NCI-H2227 (cell line): ENCODE measurements around the gene MORN1.

Source experiments
- DNase-seq: peaks from one replicate; lab custom pipeline; 2025; ENCODE audit not compliant: unreplicated experiment; lab: John Stamatoyannopoulos, UW

The MORN1 gene

DNA sequence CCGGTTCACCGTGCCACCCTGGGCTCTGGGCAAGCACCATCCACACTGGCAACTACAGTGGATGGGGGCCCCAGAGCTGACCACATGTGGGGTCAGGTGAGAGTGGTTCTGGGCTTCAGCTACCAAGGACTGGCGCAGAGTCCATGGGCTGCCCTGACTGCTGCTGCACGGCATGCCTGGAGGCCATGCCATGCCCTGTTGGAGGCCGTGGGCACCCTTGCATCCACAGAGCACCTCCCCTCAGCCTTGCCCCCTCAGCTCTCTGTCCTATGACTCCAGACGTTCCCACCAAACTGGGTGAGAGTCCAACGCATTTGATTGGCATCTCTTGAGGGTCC is 15.5 kb downstream of the MORN1 start:
- DNase-seq, result no peak

DNA sequence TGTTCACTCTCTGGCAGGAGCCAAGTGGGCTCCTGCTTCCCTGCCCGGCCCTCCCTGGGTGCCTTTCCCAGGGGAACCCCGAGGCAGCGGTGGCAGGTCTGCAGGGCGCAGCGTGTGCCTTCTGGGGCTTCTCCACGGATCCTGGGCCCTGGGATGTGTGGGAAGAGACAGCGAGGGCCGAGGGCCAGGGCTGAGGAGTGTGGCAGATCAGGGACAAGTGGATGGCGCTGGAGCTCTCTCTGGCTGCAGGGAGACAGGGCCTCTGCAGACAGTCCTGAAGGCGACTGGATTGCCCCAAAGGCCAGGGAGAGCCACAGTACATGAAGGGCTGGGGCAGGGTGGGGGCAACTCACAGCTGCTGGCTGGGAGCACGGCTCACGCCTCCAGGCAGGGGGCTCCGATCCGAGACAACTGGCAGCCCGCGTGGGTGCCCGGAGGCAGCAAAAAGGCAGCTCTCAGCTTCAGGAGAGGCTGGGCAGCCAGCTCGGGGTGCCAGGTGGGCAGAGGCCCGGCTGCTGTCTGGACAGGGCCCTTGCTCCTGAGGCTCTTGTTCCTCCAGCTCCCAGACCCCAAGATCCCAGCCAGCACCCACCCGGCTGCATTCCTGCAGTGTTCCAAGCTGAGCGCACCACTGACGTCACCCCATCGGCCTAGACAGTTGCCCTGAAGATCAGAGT is 16.0 kb downstream of the MORN1 start:
- no peak for DNase-seq

DNA sequence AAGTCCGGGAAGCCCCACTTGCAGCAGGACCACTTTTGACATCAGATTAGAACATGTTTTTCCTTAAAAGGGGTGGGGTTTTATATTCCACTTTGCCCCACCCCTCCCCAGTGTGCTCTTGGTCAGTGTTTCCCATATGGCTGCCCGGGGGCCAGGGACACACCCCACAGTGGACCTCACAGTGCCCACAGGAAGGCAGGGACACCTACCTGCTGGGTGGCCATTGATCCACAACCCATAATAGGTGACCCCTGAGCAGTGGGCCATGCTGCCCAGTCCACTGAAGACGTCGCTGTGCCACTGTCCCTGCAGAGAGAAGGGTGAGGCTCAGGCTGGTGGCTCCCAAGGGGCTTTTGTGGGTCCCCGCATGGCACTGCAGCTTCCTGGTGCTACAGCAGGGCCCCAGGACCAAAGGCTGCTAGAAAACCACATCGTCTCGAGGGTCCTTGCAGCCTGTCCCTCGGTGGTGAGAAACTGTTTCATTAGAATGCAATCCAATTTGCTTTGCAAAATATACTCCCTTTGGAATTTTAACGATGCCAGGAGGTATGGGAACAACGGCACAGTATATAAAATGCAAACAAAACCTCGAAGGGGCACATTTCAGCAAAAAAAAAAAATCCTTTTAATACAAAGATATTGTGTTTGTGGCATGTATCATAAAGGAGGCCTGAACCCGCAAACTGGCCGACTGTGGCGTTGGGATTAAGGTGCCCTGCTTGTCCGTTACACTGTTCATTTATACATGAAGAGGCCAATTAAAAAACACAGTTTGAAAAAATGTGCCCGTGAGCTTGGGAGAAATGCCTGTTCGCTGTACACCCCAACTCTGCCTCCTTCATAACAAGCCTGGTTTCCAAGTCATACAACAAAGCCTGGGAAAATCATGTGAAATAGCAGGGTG is 16.9 kb downstream of the MORN1 start:
- no peak for DNase-seq

DNA sequence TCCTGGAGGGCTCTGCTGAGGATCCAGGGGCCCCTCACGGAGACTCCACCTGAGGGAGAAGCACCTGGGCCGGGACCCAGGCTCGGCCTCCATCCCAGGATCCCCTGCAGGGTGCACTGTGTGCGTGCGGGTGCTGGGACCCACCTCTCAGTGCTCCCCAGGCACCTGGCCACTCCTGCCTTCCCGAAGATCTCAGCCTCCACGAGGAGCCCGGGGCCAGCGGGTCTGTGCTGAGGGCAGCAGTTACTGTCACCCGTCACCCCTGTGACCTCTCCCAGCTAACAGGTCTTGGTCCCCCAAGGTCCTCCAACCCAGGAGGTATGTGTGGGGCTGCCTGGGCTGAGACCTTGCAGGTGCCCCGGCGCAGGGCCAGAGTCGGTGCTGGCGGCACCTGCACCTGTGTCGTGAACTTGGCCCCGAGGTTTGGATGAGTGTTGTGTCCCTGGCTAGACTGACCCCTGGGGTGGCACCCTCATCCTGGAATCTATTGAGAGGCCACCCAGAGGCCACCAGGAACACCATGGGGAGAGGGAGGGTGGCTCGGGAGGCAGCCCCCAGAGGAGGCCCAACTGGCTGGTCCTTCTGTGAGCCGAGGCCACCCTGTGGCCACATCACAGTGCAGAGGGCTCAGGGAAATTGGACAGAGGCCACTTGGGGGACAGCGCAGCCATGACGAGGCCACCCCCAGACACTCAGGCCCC is 17.7 kb downstream of the MORN1 start:
- no peak for DNase-seq

DNA sequence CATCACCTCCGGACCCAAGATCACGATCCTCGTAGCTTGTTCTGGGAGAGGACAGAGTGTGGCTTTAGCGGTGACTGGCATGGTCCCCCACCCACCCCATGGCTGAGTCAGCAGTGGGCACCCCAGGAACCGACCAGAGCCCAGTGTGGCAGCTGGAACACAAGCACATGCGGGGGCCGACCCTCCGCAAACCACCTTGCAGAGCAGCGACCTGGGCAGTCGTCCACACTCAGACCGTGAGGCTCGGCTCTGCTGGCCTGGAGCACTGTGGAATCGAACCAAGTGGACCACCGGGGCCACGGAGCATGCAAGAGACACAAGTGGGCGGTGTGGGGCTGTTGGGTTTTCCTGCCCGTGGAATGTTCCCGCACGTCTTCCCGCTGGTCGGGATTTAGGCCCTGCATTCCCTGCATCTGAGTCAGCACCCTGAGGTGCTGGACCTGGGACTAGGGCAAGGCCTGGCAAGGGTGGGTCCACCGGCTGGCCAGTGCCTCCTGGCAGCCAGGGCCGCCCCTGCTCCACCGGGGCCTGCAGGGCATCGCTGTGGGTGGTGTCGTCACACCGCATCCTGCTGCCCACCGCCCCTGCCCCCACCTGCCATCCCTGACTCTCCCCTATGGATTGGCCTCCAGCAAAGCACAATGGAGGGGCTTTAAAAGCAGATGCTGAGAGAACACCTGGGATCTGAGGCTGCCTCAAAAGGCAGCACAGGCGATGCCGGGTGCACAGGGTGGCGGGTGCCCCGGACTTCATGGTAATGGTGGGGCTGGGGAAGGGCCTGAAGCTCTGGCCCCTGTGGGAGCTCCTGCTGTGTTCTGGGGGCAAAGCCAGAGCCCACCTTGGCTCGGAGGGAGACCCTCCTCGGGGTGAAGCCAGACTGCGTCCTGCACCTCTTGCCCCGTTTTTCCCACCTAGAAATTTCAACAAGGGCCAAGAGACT is 18.5 kb downstream of the MORN1 start:
- DNase-seq, result no peak

DNA sequence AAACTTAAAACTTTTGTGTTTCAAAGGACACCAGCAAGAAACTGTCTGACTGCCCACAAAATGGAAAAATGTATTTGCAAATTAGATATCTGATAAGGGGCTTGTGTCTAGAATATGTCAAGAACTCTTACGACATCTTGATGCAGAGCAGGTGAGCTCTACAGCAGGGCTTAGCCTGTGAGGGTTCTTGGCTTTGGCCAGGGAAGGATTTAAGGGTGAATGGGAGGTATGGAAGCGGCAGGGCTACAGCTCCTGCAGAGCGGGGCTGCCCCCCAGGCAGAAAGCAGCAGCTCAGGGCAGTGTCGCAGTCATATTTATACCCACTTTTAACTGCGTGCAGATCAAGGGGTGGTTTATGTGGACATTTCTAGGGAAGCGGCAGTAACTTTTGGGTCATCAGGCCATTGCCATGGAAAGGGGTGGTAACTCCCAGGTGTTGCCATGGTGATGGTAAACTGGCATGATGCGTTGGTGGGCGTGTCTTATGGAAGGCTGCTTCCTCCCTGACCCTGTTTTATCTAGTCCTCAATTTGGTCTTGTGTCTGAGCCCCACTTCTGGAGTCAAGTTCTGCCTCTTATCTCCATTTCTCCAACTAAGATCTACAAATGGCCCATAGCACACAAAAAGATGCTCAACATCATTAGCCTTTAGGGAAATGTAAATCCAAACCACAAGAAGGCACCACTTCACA is 23.2 kb downstream of the MORN1 start:
- DNase-seq, result no peak

DNA sequence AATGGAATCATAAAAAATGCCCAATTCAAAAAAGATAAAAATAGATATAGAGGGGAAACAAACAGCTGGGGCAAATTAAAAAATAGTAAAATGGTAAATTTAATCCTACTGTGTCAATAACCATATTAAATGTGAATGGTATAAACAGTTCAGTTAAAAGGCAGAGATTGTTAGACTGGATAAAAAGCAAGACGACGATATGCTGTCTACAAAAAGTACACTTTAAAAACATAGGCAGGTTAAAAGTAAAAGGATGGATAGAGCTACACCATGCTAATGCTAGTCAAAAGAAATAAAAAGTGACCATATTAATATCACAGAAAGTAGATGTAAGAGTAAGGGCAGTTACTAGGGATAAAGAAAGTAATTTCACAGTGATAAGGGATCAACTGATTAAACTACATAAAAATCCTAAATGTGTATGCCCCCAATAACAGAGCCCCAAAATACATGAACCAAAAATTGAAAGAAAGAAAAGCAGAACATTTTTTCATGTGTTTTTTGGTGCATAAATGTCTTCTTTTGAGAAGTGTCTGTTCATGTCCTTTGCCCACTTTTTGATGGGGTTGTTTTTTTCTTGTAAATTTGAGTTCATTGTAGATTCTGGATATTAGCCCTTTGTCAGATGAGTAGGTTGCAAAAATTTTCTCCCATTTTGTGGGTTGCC is 27.4 kb downstream of the MORN1 start:
- DNase-seq, result no peak

DNA sequence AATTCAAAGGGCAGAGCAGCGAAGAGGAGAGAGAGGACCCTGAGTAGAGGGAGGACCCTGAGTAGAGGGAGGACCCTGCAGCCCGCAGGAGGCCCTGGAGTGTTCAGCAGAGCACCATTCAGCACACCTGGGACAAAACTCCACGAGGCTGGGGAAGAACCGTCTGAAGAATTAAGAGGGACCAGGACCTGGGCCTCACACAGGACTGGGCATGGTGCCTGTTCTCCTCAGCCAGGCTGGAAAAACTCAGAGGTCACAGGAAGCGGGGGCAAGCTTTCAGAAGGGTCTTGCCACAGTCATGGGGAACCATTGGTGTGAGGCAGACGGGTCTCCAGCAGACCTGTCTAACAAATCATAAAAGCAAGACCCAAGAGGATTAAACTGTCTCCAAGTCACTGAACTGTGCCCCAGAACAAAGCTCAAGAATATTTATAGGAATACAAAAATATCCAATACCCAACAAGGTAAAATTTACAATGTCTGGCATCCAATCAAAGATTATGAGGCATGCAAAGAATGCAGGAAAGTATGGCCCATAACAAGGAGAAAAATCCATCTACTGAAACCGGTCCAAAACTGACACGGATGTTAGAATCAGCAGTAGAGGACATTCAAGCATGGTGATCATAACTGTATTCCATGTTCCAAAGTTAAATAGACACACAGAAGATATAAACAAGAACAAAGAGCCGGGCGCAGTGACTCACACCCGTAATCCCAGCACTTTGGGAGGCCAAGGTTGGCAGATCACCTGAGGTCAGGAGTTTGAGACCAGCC is 30.6 kb downstream of the MORN1 start:
- DNase-seq, result no peak

DNA sequence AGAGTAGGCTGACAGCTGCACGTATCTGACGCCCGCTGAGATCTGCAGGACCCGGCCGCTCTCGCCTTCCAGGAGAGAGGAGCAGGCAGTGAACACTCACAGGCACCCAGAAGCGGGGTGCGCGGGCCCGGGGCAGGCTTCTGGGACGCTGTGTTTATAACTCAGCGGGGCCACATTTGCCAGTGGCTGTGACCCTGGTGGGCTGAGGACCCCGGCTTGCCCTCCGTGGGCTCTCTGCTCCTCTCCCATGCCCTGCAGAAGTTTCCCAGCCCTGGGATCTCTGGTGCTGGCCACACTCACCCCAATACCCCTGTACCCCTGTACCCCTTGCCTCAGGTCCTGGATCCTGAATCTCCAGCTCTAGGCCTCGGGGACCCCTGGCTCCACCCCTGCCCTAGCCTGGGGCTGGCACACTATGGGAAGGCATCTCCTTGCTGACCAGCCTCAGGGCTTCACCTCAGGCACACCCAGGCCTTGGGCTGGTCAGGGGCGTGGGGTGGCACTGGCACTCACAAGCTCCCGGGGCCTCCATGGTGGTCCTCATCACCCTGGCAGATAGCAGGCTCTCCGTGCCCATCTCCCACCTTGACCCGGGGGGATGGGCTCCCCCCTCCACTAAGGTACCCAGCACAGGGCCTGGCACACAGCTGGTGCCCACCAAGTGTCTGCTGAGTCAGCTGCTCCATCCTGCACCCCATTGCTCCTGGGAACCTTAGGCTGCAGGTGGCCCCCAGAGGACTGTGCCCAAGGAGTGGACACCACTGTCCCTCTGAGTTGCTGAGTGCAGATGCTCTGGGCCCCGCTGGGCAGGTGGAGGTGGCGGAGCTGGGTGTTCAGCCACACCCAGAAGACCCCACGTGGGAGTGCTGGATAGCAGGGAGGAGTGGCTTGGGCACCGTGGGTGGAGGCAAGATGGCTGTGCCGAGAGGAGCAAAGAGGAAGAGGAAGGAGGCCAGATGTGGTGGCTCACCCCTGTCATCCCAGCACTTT is 32.4 kb downstream of the MORN1 start:
- DNase-seq, result no peak

DNA sequence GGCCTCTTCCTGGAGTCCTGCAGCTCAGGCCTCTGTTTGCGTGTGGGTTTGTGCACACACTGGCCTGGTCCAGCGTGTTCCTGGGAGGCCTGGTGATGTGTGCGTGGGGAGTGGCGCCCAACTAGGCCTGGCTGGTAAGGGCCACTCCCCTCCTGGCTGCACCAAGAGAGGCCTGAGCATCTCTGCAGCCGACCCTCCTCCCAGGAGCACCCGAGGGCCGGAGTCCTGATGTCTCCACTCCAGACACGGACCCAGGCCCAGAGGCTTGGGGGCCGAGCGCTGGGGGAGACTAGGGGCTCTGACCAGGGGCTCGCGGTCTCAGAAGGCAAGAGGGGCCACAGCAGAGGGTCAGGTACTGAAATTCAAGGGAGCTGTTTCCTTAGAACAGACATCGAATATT is 33.3 kb downstream of the MORN1 start:
- no peak for DNase-seq

DNA sequence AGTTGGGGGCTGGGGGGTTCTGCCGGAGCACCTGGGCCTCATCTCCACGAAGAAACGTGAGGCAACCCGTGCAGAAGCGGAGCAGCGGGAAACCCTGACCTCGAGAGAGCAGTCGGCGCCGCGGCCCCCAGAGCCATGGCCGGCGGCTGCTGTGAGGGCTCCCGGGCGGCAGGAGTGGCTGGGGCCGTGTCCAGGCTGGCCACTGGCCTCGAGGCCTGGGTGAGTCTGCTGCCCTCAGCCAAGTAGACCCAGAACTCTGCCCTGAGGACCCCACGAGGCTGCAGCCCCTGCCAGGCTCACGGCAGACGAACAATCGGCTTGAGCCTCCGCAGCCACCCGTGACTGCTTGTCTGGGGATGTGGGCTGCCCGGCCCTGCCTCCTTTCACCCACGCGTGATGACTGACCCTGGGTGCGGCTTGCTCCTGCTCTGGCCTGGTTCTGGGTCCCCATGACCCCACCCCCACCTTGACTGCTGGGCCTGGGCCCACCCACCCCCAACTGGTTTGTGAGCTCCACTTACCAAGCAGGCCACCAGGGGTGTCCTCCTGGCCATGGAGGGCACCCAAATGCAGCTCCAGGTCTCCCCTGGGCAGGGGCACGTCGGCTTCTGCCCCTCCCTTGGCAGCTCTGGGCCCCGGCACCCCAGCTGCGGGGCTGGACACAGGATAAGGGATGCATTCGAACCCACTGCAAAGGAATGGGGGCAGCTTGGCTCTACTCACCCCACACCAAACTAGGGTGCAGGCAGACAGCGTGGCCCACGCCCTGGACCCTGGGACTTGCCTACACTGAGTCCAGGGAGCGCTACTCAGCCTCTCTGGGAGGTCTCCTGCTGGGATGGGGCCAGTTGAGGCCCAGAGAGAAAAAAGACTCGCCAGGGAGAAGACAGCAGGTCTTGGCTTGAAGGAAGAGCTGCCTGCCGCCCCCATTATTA is 34.2 kb downstream of the MORN1 start:
- no peak for DNase-seq

DNA sequence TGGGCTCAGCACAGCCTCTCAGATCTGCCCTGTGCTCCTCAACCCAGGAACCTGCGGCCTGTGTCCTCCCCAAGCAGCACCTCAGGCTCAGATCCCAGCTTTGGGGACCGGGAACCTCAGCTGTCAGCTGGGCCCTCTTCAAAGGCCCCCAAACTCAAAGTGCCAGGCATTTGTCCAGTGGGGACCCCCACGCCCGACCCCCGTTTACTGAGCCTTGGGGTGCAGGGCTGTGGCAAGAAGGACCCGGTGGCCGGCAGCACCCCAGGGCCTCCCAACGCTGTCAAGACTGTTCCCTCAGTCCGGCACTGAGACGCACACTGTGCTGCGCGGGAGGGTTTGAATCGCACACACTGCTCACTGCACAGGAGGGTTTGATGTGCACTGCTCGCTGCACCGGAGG is 35.0 kb downstream of the MORN1 start:
- DNase-seq, result no peak

DNA sequence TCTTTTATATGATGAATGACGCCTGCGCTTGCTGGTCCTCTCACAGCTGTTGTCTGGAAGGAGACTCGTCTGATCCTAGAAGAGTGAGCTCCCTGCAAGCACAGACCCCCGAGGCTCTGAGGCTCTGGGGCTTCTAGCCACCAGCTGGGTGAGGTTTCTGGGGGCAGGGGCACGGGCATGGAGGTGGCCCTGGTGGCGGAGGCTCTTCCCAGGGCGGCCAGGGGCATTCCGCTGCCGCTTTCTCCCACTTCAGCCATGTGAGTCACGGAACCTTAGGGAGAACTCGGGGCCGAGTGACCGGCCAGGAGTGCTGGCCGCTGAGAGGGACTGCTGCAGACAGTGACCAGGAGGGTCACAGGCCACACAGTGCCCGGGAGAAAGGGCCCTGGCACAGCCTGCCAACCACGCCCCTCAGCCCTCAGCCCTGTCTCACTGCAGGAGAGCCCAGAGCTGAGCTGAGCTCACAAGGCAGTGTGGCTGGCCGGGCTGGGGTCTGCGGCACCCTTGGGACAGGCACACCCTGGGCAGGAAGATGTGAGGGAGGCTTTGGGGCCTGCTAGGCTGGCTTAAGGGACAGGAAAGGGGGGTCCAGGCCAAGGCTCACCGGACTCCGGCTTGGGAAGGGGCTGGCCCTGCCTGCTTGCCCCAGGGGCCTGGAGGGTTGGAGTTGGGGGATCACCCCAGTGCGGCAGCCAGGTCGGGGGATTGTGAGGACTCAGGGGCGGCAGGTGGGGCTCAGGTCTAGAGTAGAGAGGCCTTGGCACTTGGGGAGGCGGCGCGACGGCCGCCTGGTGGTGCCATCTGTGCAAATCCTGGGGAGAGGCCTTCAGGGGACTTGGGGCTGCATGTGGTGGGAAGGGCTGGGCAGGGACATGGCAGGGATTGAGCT is 35.7 kb downstream of the MORN1 start:
- no peak for DNase-seq

DNA sequence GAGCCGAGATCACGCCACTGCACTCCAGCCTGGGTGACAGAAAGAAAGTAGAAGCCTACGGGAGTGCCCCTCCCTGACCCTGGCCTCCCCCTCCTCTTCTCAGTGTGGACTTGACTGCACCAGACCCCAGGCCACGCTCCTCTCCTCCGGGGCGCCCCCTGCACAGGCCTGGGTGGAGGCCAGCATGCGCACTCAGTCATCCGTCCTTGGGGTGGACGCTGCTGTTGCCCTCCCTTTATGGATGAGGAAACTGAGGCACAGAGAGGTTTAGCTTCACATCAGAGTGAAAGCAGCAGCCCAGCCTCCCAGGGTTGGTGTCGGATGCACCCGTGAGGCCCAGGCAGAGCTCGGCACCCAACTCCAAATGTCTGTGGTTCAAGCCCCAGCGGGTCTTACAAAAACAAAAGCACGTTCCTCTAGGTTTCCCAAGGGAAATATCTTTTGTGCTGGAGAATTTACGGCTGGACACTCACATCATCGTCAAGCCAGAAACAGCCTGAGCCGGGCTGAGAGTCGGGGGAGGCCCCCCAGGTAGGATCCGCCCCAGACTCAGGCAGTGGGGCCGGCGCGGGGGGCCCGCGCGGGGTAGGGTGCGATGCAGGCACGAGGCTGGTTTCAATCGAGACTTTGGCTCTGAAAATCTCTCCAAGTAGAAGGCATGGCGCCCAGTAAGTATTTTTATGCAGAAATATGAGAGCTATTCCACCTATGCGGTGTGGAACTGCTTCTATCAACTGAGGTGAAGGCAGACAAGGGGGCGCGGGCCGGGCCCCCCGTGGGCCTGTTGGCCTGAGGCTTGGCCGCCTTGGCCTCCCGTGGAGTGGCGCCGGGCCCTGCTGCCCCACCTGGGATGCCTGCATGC is 36.6 kb downstream of the MORN1 start:
- no peak for DNase-seq
